Measurements from ENCODE around the gene KIF18B. TPM values are rescaled to one million over a fixed set of nuclear protein-coding genes. Genes with fewer than 3 reads are reported as not detected.

The KIF18B gene
- total and polyA plus RNA-seq, 12 donors, result 0.20 to 1.6 (median 0.72) TPM; not detected in 1

GRCh38 chr17:44992242-44992939 lies 44.8 kb upstream of the KIF18B start:
- Histone ChIP-seq H3K36me3 (replicated peaks in 1 of 2) (no peaks in the 10 kb centered on the region), H3K27me3 (no peaks in the 10 kb centered on the region), H3K4me3 (no peak overlapping the region), H3K4me1 (replicated peaks in 1 of 2) (no peaks in the 10 kb centered on the region), H3K27ac (no peak overlapping the region), H3K9me3 (replicated peaks in 1 of 3) (no peaks in the 10 kb centered on the region)
- intact Hi-C loops (cut with DNase I), result no loop called here
- no peak for DNase-seq
- TF ChIP-seq POLR2A (IDR thresholded peaks at IDR 0.05) (no peak), CTCF (IDR thresholded peaks at IDR 0.05) (no peak)
- whole genome bisulfite sequencing, 4 donors, result 80 to 94% (median 88%) methylated on average over 5 of the region's 5 CpGs

- WGBS, 4 donors, result 78 to 83% (median 81%) methylated on average over 10 of the region's 10 CpGs
- TF ChIP-seq CTCF (IDR thresholded peaks at IDR 0.05) (no peak), POLR2A (IDR thresholded peaks at IDR 0.05) (no peak)
- no peaks in the 10 kb centered on the region for H3K27me3 ChIP-seq
- H3K4me3 ChIP-seq, result no peak overlapping the region
- intact Hi-C loops (cut with DNase I), result no loop called here
- no peaks in the 10 kb centered on the region for H3K36me3 ChIP-seq (replicated peaks in 1 of 2)
- no peak overlapping the region for H3K27ac ChIP-seq
- H3K4me1 ChIP-seq (replicated peaks in 1 of 2), result no peaks in the 10 kb centered on the region
- DNase-seq, result no peak
- H3K9me3 ChIP-seq (replicated peaks in 1 of 3), result no peaks in the 10 kb centered on the region
Observed at GRCh38 chr17:44990994-44991393, 43.4 kb upstream of the KIF18B start.

GRCh38 chr17:44989552-44990138 lies 42.1 kb upstream of the KIF18B start:
- intact Hi-C loops (cut with DNase I), result no loop called here
- DNase-seq, result no peak
- 83 to 90% (median 84%) methylated on average over 12 to 17 of the region's 17 CpGs for whole genome bisulfite sequencing, 4 donors

More at GRCh38 chr17:44989552-44990138, 42.1 kb upstream of the KIF18B start:
- TF ChIP-seq CTCF (IDR thresholded peaks at IDR 0.05) (no peak), POLR2A (IDR thresholded peaks at IDR 0.05) (no peak)
- H3K9me3 ChIP-seq (replicated peaks in 1 of 3), result no peaks in the 10 kb centered on the region
- no peaks in the 10 kb centered on the region for H3K36me3 ChIP-seq (replicated peaks in 1 of 2)
- no peaks in the 10 kb centered on the region for H3K4me1 ChIP-seq (replicated peaks in 1 of 2)
- no peak overlapping the region for H3K4me3 ChIP-seq
- H3K27ac ChIP-seq, result no peak overlapping the region
- no peaks in the 10 kb centered on the region for H3K27me3 ChIP-seq
